Nephron (organoid): ENCODE results near the gene MYOF.

Experiments used
- H3K27ac Mint-ChIP-seq, 3 experiments: 2 replicates each; pipeline ENCODE4 v1.8.0; 2020; ENCODE audit warnings: mixed read lengths in 3 of 3, mild to moderate bottlenecking in 2 of 3, moderate library complexity in 1 of 3
- H3K27me3 Mint-ChIP-seq: 2 replicates; pipeline ENCODE4 v1.8.0; 2021; ENCODE audit warnings: low read depth, mild to moderate bottlenecking, moderate library complexity, mixed read lengths
- H3K36me3 Mint-ChIP-seq: 2 replicates; pipeline ENCODE4 v1.8.0; 2020; ENCODE audit warnings: low read depth, mixed read lengths
- H3K4me1 Mint-ChIP-seq: 2 replicates; pipeline ENCODE4 v1.8.0; 2020; ENCODE audit warnings: mixed read lengths
- H3K4me3 Mint-ChIP-seq, 3 experiments: 2 replicates each; pipeline ENCODE4 v1.8.0; 2020; ENCODE audit warnings: mild to moderate bottlenecking in 3 of 3, mixed read lengths in 3 of 3, moderate library complexity in 2 of 3
- H3K9me3 Mint-ChIP-seq: 2 replicates; pipeline ENCODE4 v1.8.0; 2020; ENCODE audit warnings: mixed read lengths
- CTCF ChIP-seq, 3 experiments: fragments of 200-600 bp; sonication (generic); IDR thresholded peaks; one replicate each; pipeline ENCODE4 v1.5.0; 2021; ENCODE audit warnings: antibody characterized with exemption in 3 of 3; ENCODE audit not compliant: unreplicated experiment in 3 of 3

Gene MYOF

GRCh38 chr10:93482145-93482834, at the start of gene MYOF:
Gene MYOF (minus strand): TSS chr10:93482334. CDS start chr10:93482194, 140 bp downstream.
- no peaks in the 10 kb centered on the region for H3K27me3 Mint-ChIP-seq
- TF ChIP-seq CTCF (IDR thresholded peaks at IDR 0.05; ENCODE audit: unreplicated experiment in 3 of 3) = peak; percentile 64 to 73 (median 69)
- peak within 1 kb of the TSS; percentile 92 to 94 (median 93) for H3K27ac Mint-ChIP-seq
- H3K9me3 Mint-ChIP-seq = no peaks in the 10 kb centered on the region
- no peaks in the 10 kb centered on the region for H3K36me3 Mint-ChIP-seq
- peak within 1 kb of the TSS; percentile 86 to 94 (median 92) for H3K4me3 Mint-ChIP-seq
- H3K4me1 Mint-ChIP-seq = peaks cover 29% of the 10 kb centered on the region

GRCh38 chr10:93518531-93518930, 36.4 kb upstream of the MYOF start:
- peaks cover 18% of the 10 kb centered on the region for H3K4me1 Mint-ChIP-seq
- H3K27ac Mint-ChIP-seq = no peak overlapping the region
- H3K9me3 Mint-ChIP-seq = peaks cover 18% of the 10 kb centered on the region
- no peaks in the 10 kb centered on the region for H3K27me3 Mint-ChIP-seq
- peaks cover 68% of the 10 kb centered on the region for H3K36me3 Mint-ChIP-seq
- no peak for TF ChIP-seq CTCF (IDR thresholded peaks at IDR 0.05; ENCODE audit: unreplicated experiment in 3 of 3)
- H3K4me3 Mint-ChIP-seq = no peak overlapping the region

GRCh38 chr10:93516006-93516380, 33.9 kb upstream of the MYOF start:
- TF ChIP-seq CTCF (IDR thresholded peaks at IDR 0.05; ENCODE audit: unreplicated experiment in 3 of 3) = no peak
- Mint-ChIP-seq H3K36me3 (peaks cover 44% of the 10 kb centered on the region), H3K27ac (peak overlapping the region in 1 of 3 experiments; percentile 15), H3K27me3 (no peaks in the 10 kb centered on the region), H3K9me3 (peaks cover 3% of the 10 kb centered on the region), H3K4me1 (peaks cover 18% of the 10 kb centered on the region), H3K4me3 (no peak overlapping the region)

- Mint-ChIP-seq H3K4me3 (no peak overlapping the region), H3K27ac (peak overlapping the region in 1 of 3 experiments; percentile 15), H3K4me1 (peaks cover 18% of the 10 kb centered on the region), H3K27me3 (no peaks in the 10 kb centered on the region), H3K9me3 (no peaks in the 10 kb centered on the region), H3K36me3 (peaks cover 38% of the 10 kb centered on the region)
- no peak for TF ChIP-seq CTCF (IDR thresholded peaks at IDR 0.05; ENCODE audit: unreplicated experiment in 3 of 3)
Measured at GRCh38 chr10:93515071-93516005, 33.2 kb upstream of the MYOF start.

GRCh38 chr10:93514521-93514920, 32.4 kb upstream of the MYOF start:
- peaks cover 32% of the 10 kb centered on the region for H3K36me3 Mint-ChIP-seq
- H3K4me1 Mint-ChIP-seq = peaks cover 18% of the 10 kb centered on the region
- no peak overlapping the region for H3K4me3 Mint-ChIP-seq
- no peaks in the 10 kb centered on the region for H3K9me3 Mint-ChIP-seq
- no peak for TF ChIP-seq CTCF (IDR thresholded peaks at IDR 0.05; ENCODE audit: unreplicated experiment in 3 of 3)
- no peak overlapping the region for H3K27ac Mint-ChIP-seq
- H3K27me3 Mint-ChIP-seq = no peaks in the 10 kb centered on the region
